GM12875 (cell line): ENCODE results near the gene CEP85.

ENCODE experiments used
- H3K4me3 ChIP-seq: one replicate; pipeline ENCODE4 v1.5.1; 2011; ENCODE audit warnings: low read depth, low read length, control low read depth
- TF ChIP-seq, protein P1 (sequence below): IDR thresholded peaks from 2 replicates; pipeline ENCODE4 v1.5.1; 2011; ENCODE audit warnings: low read depth, mild to moderate bottlenecking, control low read depth, inconsistent platforms, low read length, moderate library complexity, borderline replicate concordance; ENCODE audit not compliant: insufficient read depth

Gene CEP85

DNA sequence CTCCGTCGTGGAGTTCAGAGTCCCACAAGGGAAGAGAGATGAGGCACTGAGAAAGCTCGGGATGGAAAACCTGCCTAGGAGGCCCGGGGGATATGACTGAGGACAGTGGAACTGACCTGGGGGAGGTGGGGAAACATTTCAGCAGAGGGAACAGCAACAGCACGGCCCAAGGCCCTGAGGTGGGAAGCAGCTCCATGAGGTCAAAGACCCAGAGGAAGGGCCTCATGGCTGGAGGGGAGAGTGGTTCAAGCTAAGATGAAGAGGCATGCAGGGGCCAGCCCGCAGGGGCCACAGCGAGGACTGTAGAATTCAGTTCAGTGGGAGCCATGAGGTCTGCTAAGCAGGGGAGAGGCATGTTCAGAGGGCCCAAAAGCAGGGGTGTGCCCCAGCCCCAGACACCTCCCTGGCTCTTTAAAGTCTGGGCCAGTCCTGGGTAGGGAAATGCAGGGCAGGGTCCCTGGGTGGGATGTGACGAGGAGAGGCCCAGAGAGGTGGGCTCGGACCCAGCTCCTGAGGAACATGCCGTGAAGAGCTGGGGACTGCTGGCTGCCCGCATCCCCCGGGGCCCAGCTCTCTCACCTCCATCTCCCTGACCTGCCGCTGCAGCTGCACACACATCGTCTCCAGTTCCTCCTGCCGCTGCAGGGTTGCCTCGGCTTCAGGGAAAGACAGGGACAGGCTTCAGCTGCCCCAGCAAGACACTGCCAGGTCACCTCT is 62.5 kb downstream of the CEP85 start:
- TF ChIP-seq, protein P1, sequence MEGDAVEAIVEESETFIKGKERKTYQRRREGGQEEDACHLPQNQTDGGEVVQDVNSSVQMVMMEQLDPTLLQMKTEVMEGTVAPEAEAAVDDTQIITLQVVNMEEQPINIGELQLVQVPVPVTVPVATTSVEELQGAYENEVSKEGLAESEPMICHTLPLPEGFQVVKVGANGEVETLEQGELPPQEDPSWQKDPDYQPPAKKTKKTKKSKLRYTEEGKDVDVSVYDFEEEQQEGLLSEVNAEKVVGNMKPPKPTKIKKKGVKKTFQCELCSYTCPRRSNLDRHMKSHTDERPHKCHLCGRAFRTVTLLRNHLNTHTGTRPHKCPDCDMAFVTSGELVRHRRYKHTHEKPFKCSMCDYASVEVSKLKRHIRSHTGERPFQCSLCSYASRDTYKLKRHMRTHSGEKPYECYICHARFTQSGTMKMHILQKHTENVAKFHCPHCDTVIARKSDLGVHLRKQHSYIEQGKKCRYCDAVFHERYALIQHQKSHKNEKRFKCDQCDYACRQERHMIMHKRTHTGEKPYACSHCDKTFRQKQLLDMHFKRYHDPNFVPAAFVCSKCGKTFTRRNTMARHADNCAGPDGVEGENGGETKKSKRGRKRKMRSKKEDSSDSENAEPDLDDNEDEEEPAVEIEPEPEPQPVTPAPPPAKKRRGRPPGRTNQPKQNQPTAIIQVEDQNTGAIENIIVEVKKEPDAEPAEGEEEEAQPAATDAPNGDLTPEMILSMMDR = no peak
- H3K4me3 ChIP-seq = no peak overlapping the region

GRCh38 chr1:26297057-26297790 is 63.2 kb downstream of the CEP85 start:
- TF ChIP-seq, protein P1 = no peak
- H3K4me3 ChIP-seq = no peak overlapping the region

GRCh38 chr1:26297791-26298124 is 63.8 kb downstream of the CEP85 start:
- no peak overlapping the region for H3K4me3 ChIP-seq
- TF ChIP-seq, protein P1 = no peak

DNA sequence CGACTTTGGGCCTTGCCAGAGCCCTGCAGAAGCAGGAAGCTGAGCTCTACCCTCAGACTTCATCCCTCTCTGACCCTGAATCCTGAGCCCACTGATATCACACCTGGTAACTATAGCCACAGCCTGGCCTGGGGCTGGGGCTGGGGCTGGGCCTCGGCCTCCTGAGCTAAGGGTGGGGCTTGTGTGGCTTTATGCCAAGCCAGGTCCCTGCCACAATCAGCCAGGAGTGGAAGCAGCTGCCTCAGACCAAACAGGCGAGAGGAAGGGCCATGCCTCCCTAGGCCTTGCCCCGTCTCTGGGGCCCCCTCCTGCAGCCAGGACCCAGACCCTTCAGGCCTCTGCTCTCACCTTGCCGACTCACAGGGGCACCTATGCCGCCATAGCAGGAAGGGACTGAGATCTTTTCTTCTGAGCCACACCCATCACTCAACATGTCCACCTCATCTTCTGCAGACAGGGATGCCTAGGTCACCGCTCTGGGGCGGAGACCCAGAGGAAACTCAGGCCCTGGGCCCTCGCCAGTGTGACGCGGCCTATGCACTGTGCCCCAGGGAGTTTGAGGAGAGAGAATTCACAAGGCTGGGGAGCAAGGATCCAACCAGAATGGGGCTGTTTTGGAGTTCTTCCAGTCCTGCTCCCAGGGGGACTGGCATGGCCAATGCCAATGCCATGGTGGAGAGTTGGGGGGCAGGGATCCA is 66.7 kb downstream of the CEP85 start:
- TF ChIP-seq, protein P1 = no peak
- no peak overlapping the region for H3K4me3 ChIP-seq

- H3K4me3 ChIP-seq = no peak overlapping the region
- TF ChIP-seq, protein P1 = no peak
Observed at GRCh38 chr1:26302733-26303405, 68.9 kb downstream of the CEP85 start.

GRCh38 chr1:26305667-26306289 is 71.8 kb downstream of the CEP85 start:
- peak overlapping the region; percentile 68 for H3K4me3 ChIP-seq
- TF ChIP-seq, protein P1 = no peak
